Progenitor cell of endocrine pancreas (in vitro differentiated cells): ENCODE results near the gene SLC2A13. TPM values are rescaled to one million over a fixed set of nuclear protein-coding genes. Genes with fewer than 3 reads are reported as not detected.

Source experiments
- DNase-seq: peaks from one replicate; pipeline ENCODE4 v3.0.0; 2021; ENCODE audit warnings: low spot score; ENCODE audit not compliant: unreplicated experiment
- H3K27ac Mint-ChIP-seq: 2 replicates; pipeline ENCODE4 v1.8.0; 2021; ENCODE audit warnings: mild to moderate bottlenecking, moderate library complexity, mixed read lengths
- H3K27me3 Mint-ChIP-seq: 2 replicates; pipeline ENCODE4 v1.8.0; 2021; ENCODE audit warnings: mixed read lengths
- H3K36me3 Mint-ChIP-seq: 2 replicates; pipeline ENCODE4 v1.8.0; 2022; ENCODE audit warnings: mixed read lengths; ENCODE audit not compliant: insufficient read depth
- H3K4me1 Mint-ChIP-seq: 2 replicates; pipeline ENCODE4 v1.8.0; 2021; ENCODE audit warnings: low read depth, mixed read lengths
- H3K4me3 Mint-ChIP-seq: 2 replicates; pipeline ENCODE4 v1.8.0; 2021; ENCODE audit warnings: low read depth, mild to moderate bottlenecking, moderate library complexity, mixed read lengths
- H3K9me3 Mint-ChIP-seq: 2 replicates; pipeline ENCODE4 v1.8.0; 2021; ENCODE audit warnings: low read depth, mixed read lengths
- CTCF ChIP-seq: fragments of 200-600 bp; sonication (generic); IDR thresholded peaks from one replicate; pipeline ENCODE4 v1.5.0; 2021; ENCODE audit warnings: antibody characterized with exemption, mild to moderate bottlenecking; ENCODE audit not compliant: unreplicated experiment
- total RNA-seq: library from RNA; stranded (reverse); gene quantifications from 2 replicates; pipeline ENCODE4 v1.2.1, GENCODE V29; 2021

The SLC2A13 gene
- total RNA-seq, 1 donor from 2014 or later, result 7.4 TPM

- Mint-ChIP-seq H3K27ac (no peak overlapping the region), H3K27me3 (no peaks in the 10 kb centered on the region), H3K36me3 (peaks cover 16% of the 10 kb centered on the region), H3K4me1 (peaks cover 10% of the 10 kb centered on the region), H3K4me3 (no peak overlapping the region), H3K9me3 (peaks cover 21% of the 10 kb centered on the region)
- no peak for TF ChIP-seq CTCF
- DNase-seq, result no peak
These were observed 230.2 kb downstream of the SLC2A13 start for GRCh38 chr12:39875721-39876120.

- H3K9me3 Mint-ChIP-seq, result peaks cover 16% of the 10 kb centered on the region
- no peaks in the 10 kb centered on the region for H3K27me3 Mint-ChIP-seq
- H3K27ac Mint-ChIP-seq, result no peak overlapping the region
- no peak overlapping the region for H3K4me3 Mint-ChIP-seq
- no peak for TF ChIP-seq CTCF
- DNase-seq, result no peak
- H3K36me3 Mint-ChIP-seq, result peaks cover 12% of the 10 kb centered on the region
- peaks cover 11% of the 10 kb centered on the region for H3K4me1 Mint-ChIP-seq
These were observed 231.1 kb downstream of the SLC2A13 start for GRCh38 chr12:39874785-39875184.

- no peaks in the 10 kb centered on the region for H3K27me3 Mint-ChIP-seq
- TF ChIP-seq CTCF, result no peak
- peaks cover 2% of the 10 kb centered on the region for H3K36me3 Mint-ChIP-seq
- no peak overlapping the region for H3K4me3 Mint-ChIP-seq
- DNase-seq, result no peak
- no peak overlapping the region for H3K27ac Mint-ChIP-seq
- peaks cover 5% of the 10 kb centered on the region for H3K9me3 Mint-ChIP-seq
- H3K4me1 Mint-ChIP-seq, result peaks cover 11% of the 10 kb centered on the region
These were observed 232.8 kb downstream of the SLC2A13 start for GRCh38 chr12:39873065-39873464.

- no peaks in the 10 kb centered on the region for H3K27me3 Mint-ChIP-seq
- H3K4me3 Mint-ChIP-seq, result no peak overlapping the region
- TF ChIP-seq CTCF, result no peak
- H3K9me3 Mint-ChIP-seq, result peaks cover 2% of the 10 kb centered on the region
- peaks cover 11% of the 10 kb centered on the region for H3K4me1 Mint-ChIP-seq
- H3K36me3 Mint-ChIP-seq, result peaks cover 1% of the 10 kb centered on the region
- DNase-seq, result no peak
- H3K27ac Mint-ChIP-seq, result no peak overlapping the region
These were observed 233.5 kb downstream of the SLC2A13 start for GRCh38 chr12:39872425-39872824.

GRCh38 chr12:39868328-39868725 is 237.6 kb downstream of the SLC2A13 start:
- TF ChIP-seq CTCF, result no peak
- Mint-ChIP-seq H3K4me3 (no peak overlapping the region), H3K4me1 (peaks cover 10% of the 10 kb centered on the region), H3K27ac (no peak overlapping the region), H3K27me3 (no peaks in the 10 kb centered on the region), H3K9me3 (peaks cover 4% of the 10 kb centered on the region), H3K36me3 (peaks cover 2% of the 10 kb centered on the region)
- DNase-seq, result no peak
